Measurements from ENCODE around the gene BPGM. TPM values are rescaled to one million over a fixed set of nuclear protein-coding genes. Genes with fewer than 3 reads are reported as not detected.

The BPGM gene
- total RNA-seq, 1 experiment from 2014 or later: 14.0 TPM

DNA sequence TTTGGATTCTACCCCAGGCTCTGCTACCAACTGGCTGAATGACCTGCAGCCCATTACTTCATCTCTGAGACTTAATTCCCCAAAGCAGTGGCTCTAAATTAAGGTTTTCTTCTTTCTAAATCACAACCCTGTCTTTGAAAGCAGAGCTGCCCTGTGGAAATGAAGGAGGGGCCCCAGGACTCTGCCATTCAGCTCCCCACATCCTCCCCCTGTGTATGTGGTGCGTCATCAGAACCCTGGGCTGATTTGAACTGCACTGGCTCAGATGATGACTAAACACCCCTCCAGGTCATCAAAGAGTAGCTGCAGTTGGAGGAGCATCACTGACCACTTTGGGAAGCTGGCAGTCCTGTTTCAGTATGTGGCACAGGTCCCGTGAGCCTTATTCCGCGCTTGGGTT is 46.6 kb downstream of the BPGM start:
- DNase-seq (ENCODE audit: low spot score): no peak
- ChIA-PET POLR2A (ENCODE audit: low non-redundant PET) (no interaction called here), CTCF (no interaction called here)
- Histone ChIP-seq H3K4me3 (ENCODE audit: low read depth, low read length, poor library complexity, severe bottlenecking) (no peak overlapping the region), H3K27ac (ENCODE audit: low read depth, low read length, poor library complexity, severe bottlenecking) (no peak overlapping the region), H3K27me3 (replicated peaks; ENCODE audit: insufficient read depth, low read depth, low read length, poor library complexity) (no peaks in the 10 kb centered on the region), H3K36me3 (ENCODE audit: insufficient read depth, low read length, poor library complexity, severe bottlenecking) (no peaks in the 10 kb centered on the region), H3K4me1 (ENCODE audit: insufficient read depth, low read length, poor library complexity, severe bottlenecking) (peaks cover 6% of the 10 kb centered on the region), H3K9me3 (ENCODE audit: low read depth, low read length, poor library complexity, severe bottlenecking) (no peaks in the 10 kb centered on the region)
- intact Hi-C loops (cut with micrococcal nuclease; ENCODE audit: unreplicated experiment): no loop called here
- TF ChIP-seq, protein P1, sequence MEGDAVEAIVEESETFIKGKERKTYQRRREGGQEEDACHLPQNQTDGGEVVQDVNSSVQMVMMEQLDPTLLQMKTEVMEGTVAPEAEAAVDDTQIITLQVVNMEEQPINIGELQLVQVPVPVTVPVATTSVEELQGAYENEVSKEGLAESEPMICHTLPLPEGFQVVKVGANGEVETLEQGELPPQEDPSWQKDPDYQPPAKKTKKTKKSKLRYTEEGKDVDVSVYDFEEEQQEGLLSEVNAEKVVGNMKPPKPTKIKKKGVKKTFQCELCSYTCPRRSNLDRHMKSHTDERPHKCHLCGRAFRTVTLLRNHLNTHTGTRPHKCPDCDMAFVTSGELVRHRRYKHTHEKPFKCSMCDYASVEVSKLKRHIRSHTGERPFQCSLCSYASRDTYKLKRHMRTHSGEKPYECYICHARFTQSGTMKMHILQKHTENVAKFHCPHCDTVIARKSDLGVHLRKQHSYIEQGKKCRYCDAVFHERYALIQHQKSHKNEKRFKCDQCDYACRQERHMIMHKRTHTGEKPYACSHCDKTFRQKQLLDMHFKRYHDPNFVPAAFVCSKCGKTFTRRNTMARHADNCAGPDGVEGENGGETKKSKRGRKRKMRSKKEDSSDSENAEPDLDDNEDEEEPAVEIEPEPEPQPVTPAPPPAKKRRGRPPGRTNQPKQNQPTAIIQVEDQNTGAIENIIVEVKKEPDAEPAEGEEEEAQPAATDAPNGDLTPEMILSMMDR (conservative IDR thresholded peaks at IDR 0.05; ENCODE audit: low read depth, low read length): no peak
- TF ChIP-seq EZH2 (IDR thresholded peaks at IDR 0.05; ENCODE audit: borderline replicate concordance, low read depth, low read length, poor library complexity, severe bottlenecking): no peak
- BruUV-seq (replicated peaks): no TSS peak

DNA sequence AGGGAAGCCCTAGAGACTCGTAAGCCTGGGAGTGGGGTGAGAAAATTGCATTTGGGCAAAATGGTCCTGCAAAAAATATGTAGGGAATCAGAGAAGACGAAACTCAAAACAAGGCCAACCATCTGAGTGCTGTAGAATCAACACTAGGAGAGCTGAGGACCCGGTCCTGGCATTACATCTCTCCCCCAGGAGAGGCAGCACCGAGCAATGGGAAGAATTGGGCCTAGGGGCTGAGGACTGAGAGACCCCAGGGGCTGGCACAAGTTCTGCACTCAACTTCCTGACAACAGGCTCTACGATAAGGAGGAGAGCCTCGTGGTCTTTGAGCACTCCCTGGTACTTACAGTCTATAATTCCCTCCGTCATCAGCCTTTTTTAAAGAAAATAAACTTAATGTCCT is 47.6 kb downstream of the BPGM start:
- H3K4me3 ChIP-seq (ENCODE audit: low read depth, low read length, poor library complexity, severe bottlenecking): no peak overlapping the region
- no peak for DNase-seq (ENCODE audit: low spot score)
- CTCF ChIA-PET: no interaction called here
- no peak overlapping the region for H3K27ac ChIP-seq (ENCODE audit: low read depth, low read length, poor library complexity, severe bottlenecking)
- peaks cover 6% of the 10 kb centered on the region for H3K4me1 ChIP-seq (ENCODE audit: insufficient read depth, low read length, poor library complexity, severe bottlenecking)
- H3K27me3 ChIP-seq (replicated peaks; ENCODE audit: insufficient read depth, low read depth, low read length, poor library complexity): no peaks in the 10 kb centered on the region
- H3K9me3 ChIP-seq (ENCODE audit: low read depth, low read length, poor library complexity, severe bottlenecking): no peaks in the 10 kb centered on the region
- TF ChIP-seq EZH2 (IDR thresholded peaks at IDR 0.05; ENCODE audit: borderline replicate concordance, low read depth, low read length, poor library complexity, severe bottlenecking): no peak
- TF ChIP-seq, protein P1 (conservative IDR thresholded peaks at IDR 0.05; ENCODE audit: low read depth, low read length): peak; percentile 55
- POLR2A ChIA-PET (ENCODE audit: low non-redundant PET): no interaction called here
- intact Hi-C loops (cut with micrococcal nuclease; ENCODE audit: unreplicated experiment): no loop called here
- H3K36me3 ChIP-seq (ENCODE audit: insufficient read depth, low read length, poor library complexity, severe bottlenecking): no peaks in the 10 kb centered on the region
- no TSS peak for BruUV-seq (replicated peaks)

DNA sequence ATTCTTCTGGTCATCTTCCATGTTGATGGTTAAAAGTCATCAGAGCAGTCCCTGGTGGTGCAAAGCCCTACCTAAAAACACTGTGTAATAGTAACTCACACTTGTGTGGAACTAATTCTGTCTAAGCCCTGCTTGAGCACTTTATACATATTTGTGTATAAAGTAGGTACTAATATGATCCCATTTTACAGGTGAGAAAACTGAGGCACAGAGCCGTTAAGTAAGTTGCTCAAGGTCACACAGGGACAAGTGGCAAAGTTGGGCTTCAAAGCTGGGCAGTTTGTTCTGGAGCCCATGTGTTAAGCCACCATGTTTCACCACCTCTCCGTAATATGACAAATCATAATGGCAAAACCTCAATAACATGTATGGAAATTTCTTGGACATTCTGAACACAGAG is 48.1 kb downstream of the BPGM start:
- BruUV-seq (replicated peaks): no TSS peak
- POLR2A ChIA-PET (ENCODE audit: low non-redundant PET): no interaction called here
- Histone ChIP-seq H3K36me3 (ENCODE audit: insufficient read depth, low read length, poor library complexity, severe bottlenecking) (no peaks in the 10 kb centered on the region), H3K4me1 (ENCODE audit: insufficient read depth, low read length, poor library complexity, severe bottlenecking) (peaks cover 6% of the 10 kb centered on the region), H3K27me3 (replicated peaks; ENCODE audit: insufficient read depth, low read depth, low read length, poor library complexity) (no peaks in the 10 kb centered on the region), H3K4me3 (ENCODE audit: low read depth, low read length, poor library complexity, severe bottlenecking) (no peak overlapping the region), H3K9me3 (ENCODE audit: low read depth, low read length, poor library complexity, severe bottlenecking) (no peaks in the 10 kb centered on the region), H3K27ac (ENCODE audit: low read depth, low read length, poor library complexity, severe bottlenecking) (no peak overlapping the region)
- intact Hi-C loops (cut with micrococcal nuclease; ENCODE audit: unreplicated experiment): no loop called here
- no peak for DNase-seq (ENCODE audit: low spot score)
- CTCF ChIA-PET: no interaction called here
- TF ChIP-seq, protein P1 (conservative IDR thresholded peaks at IDR 0.05; ENCODE audit: low read depth, low read length): no peak
- TF ChIP-seq EZH2 (IDR thresholded peaks at IDR 0.05; ENCODE audit: borderline replicate concordance, low read depth, low read length, poor library complexity, severe bottlenecking): no peak
